DOHH2 (cell line): ENCODE data around the gene STX1B.

Source experiments
- H3F3A ChIP-seq: fragments of 200-600 bp; sonication (generic), shearing (Covaris generic); 2 replicates; pipeline ENCODE4 v1.6.0; 2016; ENCODE audit warnings: antibody characterized with exemption, mild to moderate bottlenecking; ENCODE audit not compliant: control insufficient read depth, insufficient read depth
- H3K27ac ChIP-seq: fragments of 200-600 bp; sonication (generic); 2 replicates; pipeline ENCODE4 v1.5.1; 2014; ENCODE audit warnings: low read depth, mild to moderate bottlenecking, low read length, moderate library complexity
- H3K27me3 ChIP-seq: fragments of 200-600 bp; sonication (generic); 2 replicates; pipeline ENCODE4 v1.6.1; 2014; ENCODE audit warnings: mild to moderate bottlenecking, low read length, mixed read lengths; ENCODE audit not compliant: control insufficient read depth
- H3K36me3 ChIP-seq: fragments of 200-600 bp; sonication (generic); 2 replicates; pipeline ENCODE4 v1.6.1; 2014; ENCODE audit warnings: mild to moderate bottlenecking, low read length, moderate library complexity, mixed read lengths; ENCODE audit not compliant: control insufficient read depth
- H3K4me1 ChIP-seq: fragments of 200-600 bp; sonication (generic); 2 replicates; pipeline ENCODE4 v1.6.1; 2014; ENCODE audit warnings: mild to moderate bottlenecking, low read length, mixed read lengths; ENCODE audit not compliant: control insufficient read depth
- H3K4me2 ChIP-seq: fragments of 200-600 bp; sonication (generic); 2 replicates; pipeline ENCODE4 v1.6.0; 2014; ENCODE audit warnings: mild to moderate bottlenecking, low read length, moderate library complexity
- H3K4me3 ChIP-seq: fragments of 200-600 bp; sonication (generic); 2 replicates; pipeline ENCODE4 v1.5.1; 2014; ENCODE audit warnings: mild to moderate bottlenecking, low read length, mixed read lengths
- H3K79me2 ChIP-seq: fragments of 200-600 bp; sonication (generic); 2 replicates; pipeline ENCODE4 v1.6.1; 2014; ENCODE audit warnings: mild to moderate bottlenecking, low read length, mixed read lengths; ENCODE audit not compliant: control insufficient read depth
- H3K9me2 ChIP-seq: fragments of 200-600 bp; sonication (generic); replicated peaks from 2 replicates; pipeline ENCODE4 v1.6.1; 2014; ENCODE audit warnings: mild to moderate bottlenecking, low read length, mixed read lengths; ENCODE audit not compliant: control insufficient read depth
- H3K9me3 ChIP-seq: fragments of 200-600 bp; sonication (generic); 2 replicates; pipeline ENCODE4 v1.6.1; 2014; ENCODE audit warnings: antibody characterized with exemption, low read length, mixed read lengths; ENCODE audit not compliant: control insufficient read depth, insufficient read depth
- H4K20me1 ChIP-seq: fragments of 200-600 bp; sonication (generic); 2 replicates; pipeline ENCODE4 v1.6.0; 2014; ENCODE audit warnings: low read depth, mild to moderate bottlenecking, antibody characterized with exemption, low read length, moderate library complexity; ENCODE audit not compliant: control insufficient read depth, insufficient read depth
- CTCF ChIP-seq: fragments of 200-600 bp; sonication (generic); IDR thresholded peaks from one replicate; pipeline ENCODE4 v1.5.1; 2014; ENCODE audit warnings: antibody characterized with exemption, mild to moderate bottlenecking, low read depth, low read length; ENCODE audit not compliant: poor library complexity, severe bottlenecking
- EZH2phosphoT487 ChIP-seq: fragments of 200-600 bp; sonication (generic); IDR thresholded peaks from 2 replicates; pipeline ENCODE4 v1.6.1; 2017; ENCODE audit warnings: borderline replicate concordance, mild to moderate bottlenecking, antibody characterized with exemption, low read length, moderate library complexity, mixed read lengths

The STX1B gene

GRCh38 chr16:30995927-30996323 is 14.5 kb downstream of the STX1B start:
- no peaks in the 10 kb centered on the region for H4K20me1 ChIP-seq
- H3K36me3 ChIP-seq = no peaks in the 10 kb centered on the region
- H3K4me1 ChIP-seq = peaks cover 7% of the 10 kb centered on the region
- no peak overlapping the region for H3K4me3 ChIP-seq
- TF ChIP-seq CTCF (no peak), EZH2phosphoT487 (no peak)
- no peak overlapping the region for H3K27ac ChIP-seq
- no peaks in the 10 kb centered on the region for H3F3A ChIP-seq
- no peaks in the 10 kb centered on the region for H3K9me3 ChIP-seq
- H3K9me2 ChIP-seq = no peaks in the 10 kb centered on the region
- no peak overlapping the region for H3K4me2 ChIP-seq
- no peaks in the 10 kb centered on the region for H3K79me2 ChIP-seq
- peaks cover 9% of the 10 kb centered on the region for H3K27me3 ChIP-seq

GRCh38 chr16:30992931-30993816 is 17.3 kb downstream of the STX1B start:
- no peaks in the 10 kb centered on the region for H3K9me3 ChIP-seq
- H3K27ac ChIP-seq = no peak overlapping the region
- peaks cover 7% of the 10 kb centered on the region for H3K4me1 ChIP-seq
- no peak overlapping the region for H3K4me2 ChIP-seq
- H3K27me3 ChIP-seq = 0 out of 2 replicates have a peak, but pooled peaks cover 2% of the 10 kb centered on the region
- H3K79me2 ChIP-seq = no peaks in the 10 kb centered on the region
- no peaks in the 10 kb centered on the region for H3K9me2 ChIP-seq
- no peaks in the 10 kb centered on the region for H3K36me3 ChIP-seq
- no peaks in the 10 kb centered on the region for H3F3A ChIP-seq
- no peaks in the 10 kb centered on the region for H4K20me1 ChIP-seq
- TF ChIP-seq CTCF = no peak
- no peak for TF ChIP-seq EZH2phosphoT487
- no peak overlapping the region for H3K4me3 ChIP-seq

- Histone ChIP-seq H3K4me3 (no peak overlapping the region), H3K36me3 (no peaks in the 10 kb centered on the region), H3K27me3 (0 out of 2 replicates have a peak, but pooled peaks cover 2% of the 10 kb centered on the region), H3K27ac (no peak overlapping the region), H3K4me1 (peaks cover 7% of the 10 kb centered on the region), H3K4me2 (no peak overlapping the region), H3K9me2 (no peaks in the 10 kb centered on the region), H4K20me1 (no peaks in the 10 kb centered on the region), H3K79me2 (no peaks in the 10 kb centered on the region), H3K9me3 (no peaks in the 10 kb centered on the region), H3F3A (no peaks in the 10 kb centered on the region)
- no peak for TF ChIP-seq EZH2phosphoT487
- TF ChIP-seq CTCF = no peak
Measured at GRCh38 chr16:30992276-30992780, 18.1 kb downstream of the STX1B start.
